Upper lobe of left lung (tissue), 4 donors: Measurements from ENCODE around the gene MIEF1.

ENCODE experiments used
- EP300 ChIP-seq, 4 donors: sonication (generic); formaldehyde crosslinking; IDR thresholded peaks; one replicate each; pipeline ENCODE4 v1.5.1; 2017; ENCODE audit warnings: antibody characterized with exemption in 4 of 4, control low read depth in 2 of 4
- POLR2A ChIP-seq, 4 donors: fragments of 450-650 bp; IDR thresholded peaks; one replicate each; pipeline ENCODE4 v1.5.1; 2016 to 2017; ENCODE audit warnings: antibody characterized with exemption in 4 of 4, mild to moderate bottlenecking in 2 of 4
- POLR2AphosphoS5 ChIP-seq, 2 donors: sonication (generic); formaldehyde crosslinking; IDR thresholded peaks; one replicate each; pipeline ENCODE4 v1.5.1; 2017; ENCODE audit warnings: antibody characterized with exemption in 2 of 2
- TF ChIP-seq, protein P1 (sequence below), 6 experiments: fragments of 450-650 bp in 4 of 6; fragments of 200-600 bp in 2 of 6; sonication (generic) in 2 of 6; IDR thresholded peaks; one replicate each; pipeline ENCODE4 v1.5.1; 2016 to 2019; ENCODE audit warnings: antibody characterized with exemption in 6 of 6

DNA sequence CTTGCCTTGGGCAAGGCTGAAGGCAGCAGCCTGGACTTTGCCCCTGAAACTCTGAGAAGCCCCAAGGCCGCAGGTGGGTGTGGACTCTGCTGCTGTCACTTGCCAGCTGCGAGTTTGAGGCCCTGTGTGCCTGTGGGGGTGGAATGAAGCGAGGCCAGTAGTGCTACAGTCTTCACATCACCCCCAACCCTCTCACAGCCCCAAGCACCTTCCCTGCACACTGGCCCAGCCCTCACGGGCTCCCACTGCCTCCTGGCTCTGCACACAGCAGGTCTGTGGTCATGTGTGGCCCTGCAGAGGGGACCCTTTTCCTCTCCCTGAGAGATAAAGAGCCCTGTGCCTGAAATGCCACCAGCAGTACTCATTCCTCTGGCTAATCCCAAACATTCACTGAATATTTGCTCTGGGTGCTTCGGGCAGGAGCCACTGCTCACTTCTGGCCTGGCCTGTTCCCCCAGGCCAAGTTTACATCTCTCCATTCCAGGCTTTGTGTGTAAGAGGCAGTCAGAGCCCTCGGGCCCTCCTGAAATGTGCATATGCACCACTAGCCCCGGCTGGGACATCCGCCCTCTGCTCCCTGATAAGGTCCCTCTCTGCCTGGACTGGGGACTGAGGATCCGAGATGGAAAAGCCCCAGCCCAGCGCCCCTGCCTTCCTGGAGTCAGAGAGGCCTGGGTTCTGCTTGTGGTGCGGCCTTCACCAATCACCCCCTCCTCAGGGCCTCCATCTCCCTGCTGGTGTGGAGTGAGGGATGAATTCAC, 27.6 kb upstream of the MIEF1 start:
- TF ChIP-seq POLR2A (IDR thresholded peaks at IDR 0.05) (no peak), POLR2AphosphoS5 (IDR thresholded peaks at IDR 0.05) (no peak), EP300 (IDR thresholded peaks at IDR 0.05) (no peak)
- TF ChIP-seq, protein P1, sequence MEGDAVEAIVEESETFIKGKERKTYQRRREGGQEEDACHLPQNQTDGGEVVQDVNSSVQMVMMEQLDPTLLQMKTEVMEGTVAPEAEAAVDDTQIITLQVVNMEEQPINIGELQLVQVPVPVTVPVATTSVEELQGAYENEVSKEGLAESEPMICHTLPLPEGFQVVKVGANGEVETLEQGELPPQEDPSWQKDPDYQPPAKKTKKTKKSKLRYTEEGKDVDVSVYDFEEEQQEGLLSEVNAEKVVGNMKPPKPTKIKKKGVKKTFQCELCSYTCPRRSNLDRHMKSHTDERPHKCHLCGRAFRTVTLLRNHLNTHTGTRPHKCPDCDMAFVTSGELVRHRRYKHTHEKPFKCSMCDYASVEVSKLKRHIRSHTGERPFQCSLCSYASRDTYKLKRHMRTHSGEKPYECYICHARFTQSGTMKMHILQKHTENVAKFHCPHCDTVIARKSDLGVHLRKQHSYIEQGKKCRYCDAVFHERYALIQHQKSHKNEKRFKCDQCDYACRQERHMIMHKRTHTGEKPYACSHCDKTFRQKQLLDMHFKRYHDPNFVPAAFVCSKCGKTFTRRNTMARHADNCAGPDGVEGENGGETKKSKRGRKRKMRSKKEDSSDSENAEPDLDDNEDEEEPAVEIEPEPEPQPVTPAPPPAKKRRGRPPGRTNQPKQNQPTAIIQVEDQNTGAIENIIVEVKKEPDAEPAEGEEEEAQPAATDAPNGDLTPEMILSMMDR (IDR thresholded peaks at IDR 0.05) = no peak
